ENCODE results near the gene CHST13.
A peak's percentile ranks its signal among the peaks of the same experiment; 100 is the strongest.

CHST13 gene

GRCh38 chr3:126542340-126543241 is 18.6 kb downstream of the CHST13 start:
- DNase-seq: no peak

GRCh38 chr3:126543457-126544061 is 19.6 kb downstream of the CHST13 start:
- DNase-seq: no peak

- DNase-seq: no peak
Observed at GRCh38 chr3:126544596-126545281, 20.8 kb downstream of the CHST13 start.

- DNase-seq: no peak
Observed at GRCh38 chr3:126545544-126545943, 21.6 kb downstream of the CHST13 start.

- DNase-seq: no peak
Observed at GRCh38 chr3:126546013-126546412, 22.1 kb downstream of the CHST13 start.

GRCh38 chr3:126546549-126547239 is 22.7 kb downstream of the CHST13 start:
- DNase-seq: no peak

- no peak for DNase-seq
Observed at GRCh38 chr3:126547721-126548120, 23.8 kb downstream of the CHST13 start.

- DNase-seq: no peak
Observed at GRCh38 chr3:126548556-126549466, 24.9 kb downstream of the CHST13 start.

GRCh38 chr3:126549861-126550487 is 26.0 kb downstream of the CHST13 start:
- no peak for DNase-seq

GRCh38 chr3:126550488-126551051 is 26.6 kb downstream of the CHST13 start:
- DNase-seq: peak; percentile 53

GRCh38 chr3:126551121-126551838 is 27.3 kb downstream of the CHST13 start:
- DNase-seq: no peak

- peak; percentile 5 for DNase-seq
Observed at GRCh38 chr3:126551839-126552687, 28.1 kb downstream of the CHST13 start.

- DNase-seq: peak; percentile 3
Observed at GRCh38 chr3:126552688-126553283, 28.8 kb downstream of the CHST13 start.

- DNase-seq: peak; percentile 1
Observed at GRCh38 chr3:126553284-126554084, 29.5 kb downstream of the CHST13 start.

- DNase-seq: no peak
Observed at GRCh38 chr3:126554560-126555525, 30.9 kb downstream of the CHST13 start.

- peak; percentile 1 for DNase-seq
Observed at GRCh38 chr3:126555795-126556636, 32.1 kb downstream of the CHST13 start.

Measured in retina (tissue), 1 donor.